ENCODE measurements around the gene LPAR1. TPM values are rescaled to one million over a fixed set of nuclear protein-coding genes. Genes with fewer than 3 reads are reported as not detected.

LPAR1 gene
- total RNA-seq, 3 donors from 2014 or later: 27.5 to 44.9 (median 30.3) TPM

DNA sequence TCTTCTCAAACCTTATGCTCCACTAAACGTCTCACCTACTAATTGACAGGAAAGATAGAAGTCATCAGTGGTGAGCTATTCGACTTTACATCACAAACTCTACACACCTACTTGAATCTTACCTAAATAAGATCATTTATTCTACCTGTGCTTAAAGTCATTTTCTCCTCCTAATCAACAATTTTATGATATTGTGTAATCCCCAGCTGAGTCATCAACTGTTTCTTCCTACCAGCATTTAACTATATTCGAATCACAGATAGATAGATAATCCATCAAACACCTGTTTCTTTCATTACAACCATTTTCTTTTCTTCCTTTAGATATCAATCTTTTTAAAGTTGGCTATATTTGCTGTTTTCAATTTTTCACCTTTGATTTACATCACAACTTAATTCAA is 181.5 kb downstream of the LPAR1 start:
- Histone ChIP-seq H3K4me3 (no peak overlapping the region), H3K4me1 (ENCODE audit: low read depth) (no peaks in the 10 kb centered on the region), H3K36me3 (ENCODE audit: low read depth) (no peaks in the 10 kb centered on the region), H3K9me3 (peaks cover 19% of the 10 kb centered on the region)
- intact Hi-C loops (cut with DNase I, micrococcal nuclease): no loop called here
- TF ChIP-seq, protein P1, sequence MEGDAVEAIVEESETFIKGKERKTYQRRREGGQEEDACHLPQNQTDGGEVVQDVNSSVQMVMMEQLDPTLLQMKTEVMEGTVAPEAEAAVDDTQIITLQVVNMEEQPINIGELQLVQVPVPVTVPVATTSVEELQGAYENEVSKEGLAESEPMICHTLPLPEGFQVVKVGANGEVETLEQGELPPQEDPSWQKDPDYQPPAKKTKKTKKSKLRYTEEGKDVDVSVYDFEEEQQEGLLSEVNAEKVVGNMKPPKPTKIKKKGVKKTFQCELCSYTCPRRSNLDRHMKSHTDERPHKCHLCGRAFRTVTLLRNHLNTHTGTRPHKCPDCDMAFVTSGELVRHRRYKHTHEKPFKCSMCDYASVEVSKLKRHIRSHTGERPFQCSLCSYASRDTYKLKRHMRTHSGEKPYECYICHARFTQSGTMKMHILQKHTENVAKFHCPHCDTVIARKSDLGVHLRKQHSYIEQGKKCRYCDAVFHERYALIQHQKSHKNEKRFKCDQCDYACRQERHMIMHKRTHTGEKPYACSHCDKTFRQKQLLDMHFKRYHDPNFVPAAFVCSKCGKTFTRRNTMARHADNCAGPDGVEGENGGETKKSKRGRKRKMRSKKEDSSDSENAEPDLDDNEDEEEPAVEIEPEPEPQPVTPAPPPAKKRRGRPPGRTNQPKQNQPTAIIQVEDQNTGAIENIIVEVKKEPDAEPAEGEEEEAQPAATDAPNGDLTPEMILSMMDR (IDR thresholded peaks at IDR 0.05): no peak
- DNase-seq (no peak), ATAC-seq (no peak)

DNA sequence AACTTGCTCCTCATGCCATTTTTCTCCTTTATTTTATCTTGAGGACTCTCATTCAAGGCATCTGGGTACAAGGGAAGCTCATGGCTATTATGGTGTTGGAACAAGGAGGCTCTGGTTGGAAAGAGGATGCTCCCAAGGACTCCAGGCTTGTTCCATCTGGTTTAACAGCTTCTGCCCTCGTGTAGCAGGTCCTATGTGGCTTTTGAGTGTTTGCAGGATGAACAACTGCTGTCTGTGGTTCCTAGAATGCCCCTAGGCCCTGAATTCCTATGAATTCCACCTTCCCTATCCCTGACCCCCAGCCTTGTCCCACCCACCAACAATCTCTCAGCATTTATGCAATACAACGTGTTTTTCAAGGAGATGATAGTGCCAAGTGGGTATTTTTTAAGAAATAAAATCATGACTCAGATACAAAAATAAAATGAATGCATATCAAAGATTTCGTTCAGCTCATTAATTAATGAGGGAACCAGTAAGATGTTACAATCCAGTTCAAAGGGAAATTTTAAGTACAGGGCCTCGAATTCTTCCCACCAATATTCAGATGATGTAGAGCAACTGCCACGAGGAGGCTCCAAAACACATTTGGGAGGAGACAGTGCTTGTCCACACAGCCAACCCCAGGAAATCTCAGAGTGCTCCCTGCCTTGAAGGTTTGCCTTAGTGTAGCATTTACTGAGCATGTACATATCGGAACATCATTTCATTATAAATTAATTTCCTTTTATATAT is 187.7 kb downstream of the LPAR1 start:
- TF ChIP-seq, protein P1 (IDR thresholded peaks at IDR 0.05): no peak
- Histone ChIP-seq H3K36me3 (ENCODE audit: low read depth) (no peaks in the 10 kb centered on the region), H3K4me3 (no peak overlapping the region), H3K4me1 (ENCODE audit: low read depth) (no peaks in the 10 kb centered on the region), H3K9me3 (peaks cover 8% of the 10 kb centered on the region)
- DNase-seq (no peak), ATAC-seq (no peak)
- intact Hi-C loops (cut with DNase I, micrococcal nuclease): no loop called here

DNA sequence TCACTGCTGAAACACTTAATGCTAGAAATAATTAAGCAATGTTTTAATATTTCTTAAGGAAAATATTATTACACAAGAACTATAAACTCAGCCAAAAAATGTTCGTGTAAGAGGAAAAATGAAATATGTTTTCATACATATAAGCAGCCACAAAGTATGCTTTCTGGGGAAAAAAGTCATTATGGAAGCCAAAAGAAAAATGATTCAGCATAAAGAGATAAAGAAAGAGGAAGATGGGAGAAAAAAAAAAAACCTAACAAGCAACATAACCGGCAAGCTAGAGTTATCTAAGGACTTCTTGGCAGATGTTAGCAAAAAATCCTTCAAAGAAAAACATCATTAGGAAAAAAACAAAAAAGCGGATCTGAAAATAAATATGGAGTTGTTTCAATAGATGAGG is 190.6 kb downstream of the LPAR1 start:
- no peaks in the 10 kb centered on the region for H3K9me3 ChIP-seq
- H3K4me3 ChIP-seq: no peak overlapping the region
- intact Hi-C loops (cut with DNase I, micrococcal nuclease): no loop called here
- DNase-seq: no peak
- no peak for ATAC-seq
- TF ChIP-seq, protein P1 (IDR thresholded peaks at IDR 0.05): no peak
- no peaks in the 10 kb centered on the region for H3K4me1 ChIP-seq (ENCODE audit: low read depth)
- H3K36me3 ChIP-seq (ENCODE audit: low read depth): no peaks in the 10 kb centered on the region

DNA sequence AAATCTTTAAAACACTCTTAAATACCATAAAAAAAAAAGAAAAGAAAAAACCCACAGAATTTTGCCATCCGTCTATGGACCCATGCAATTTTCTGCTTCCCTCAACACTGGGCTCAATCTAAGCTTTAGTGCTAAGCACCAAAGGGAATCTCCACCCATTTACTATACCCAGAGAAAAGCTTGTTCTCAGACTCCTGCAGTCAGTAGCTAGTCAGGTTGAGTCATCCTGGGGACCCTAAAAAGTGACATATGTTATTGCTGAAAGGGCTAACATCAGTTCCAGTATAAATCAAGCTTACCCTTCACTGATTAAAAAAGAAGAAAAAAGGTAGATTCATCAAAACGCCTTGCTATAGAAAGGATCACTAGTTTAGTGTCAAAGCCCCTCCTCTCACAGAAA is 192.1 kb downstream of the LPAR1 start:
- intact Hi-C loops (cut with DNase I, micrococcal nuclease): no loop called here
- Histone ChIP-seq H3K4me3 (no peak overlapping the region), H3K36me3 (ENCODE audit: low read depth) (no peaks in the 10 kb centered on the region), H3K9me3 (no peaks in the 10 kb centered on the region), H3K4me1 (ENCODE audit: low read depth) (no peaks in the 10 kb centered on the region)
- DNase-seq (no peak), ATAC-seq (no peak)
- TF ChIP-seq, protein P1 (IDR thresholded peaks at IDR 0.05): no peak

DNA sequence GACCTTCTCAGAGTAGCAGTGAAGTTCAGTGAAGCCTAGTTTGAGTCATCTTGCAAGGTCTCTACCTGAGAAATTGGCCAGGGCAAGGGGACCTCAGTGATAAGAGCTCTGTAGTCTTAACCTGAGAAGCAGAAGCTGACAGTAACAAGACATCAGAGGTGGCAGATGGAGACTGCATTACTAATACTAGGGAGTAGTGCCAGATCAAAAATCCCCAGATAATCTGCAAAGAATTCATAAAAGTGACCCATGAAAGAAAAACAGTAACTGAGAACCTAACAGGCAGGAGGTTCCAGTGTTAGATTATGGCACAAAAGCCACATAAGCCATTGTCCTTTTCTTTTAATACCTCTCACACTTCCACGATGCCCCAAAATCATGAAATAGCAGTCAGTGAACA is 194.1 kb downstream of the LPAR1 start:
- DNase-seq (no peak), ATAC-seq (no peak)
- no peak overlapping the region for H3K4me3 ChIP-seq
- TF ChIP-seq, protein P1 (IDR thresholded peaks at IDR 0.05): no peak
- no peaks in the 10 kb centered on the region for H3K9me3 ChIP-seq
- no peaks in the 10 kb centered on the region for H3K4me1 ChIP-seq (ENCODE audit: low read depth)
- H3K36me3 ChIP-seq (ENCODE audit: low read depth): no peaks in the 10 kb centered on the region
- intact Hi-C loops (cut with DNase I, micrococcal nuclease): no loop called here

Measured in mucosa of descending colon (tissue), 3 donors.